GM12875 (cell line): ENCODE results near the gene CTAG2.
"Not testable (repeated sequence)": the region's sequence is repeated elsewhere in the genome, so short reads cannot be mapped to it uniquely, and the experiment has no call there.

ENCODE experiments used
- H3K4me3 ChIP-seq: one replicate; pipeline ENCODE4 v1.5.1; 2011; ENCODE audit warnings: low read depth, low read length, control low read depth
- CTCF ChIP-seq: IDR thresholded peaks from 2 replicates; pipeline ENCODE4 v1.5.1; 2011; ENCODE audit warnings: low read depth, mild to moderate bottlenecking, control low read depth, inconsistent platforms, low read length, moderate library complexity, borderline replicate concordance; ENCODE audit not compliant: insufficient read depth

The CTAG2 gene

GRCh38 chrX:154633661-154634060 is 19.7 kb downstream of the CTAG2 start:
- not testable (repeated sequence) for H3K4me3 ChIP-seq

- not testable (repeated sequence) for H3K4me3 ChIP-seq
These were observed 22.4 kb downstream of the CTAG2 start for GRCh38 chrX:154630949-154631348.

GRCh38 chrX:154628960-154629359 is 24.4 kb downstream of the CTAG2 start:
- not testable (repeated sequence) for H3K4me3 ChIP-seq

GRCh38 chrX:154620767-154621414 is 32.5 kb downstream of the CTAG2 start:
- H3K4me3 ChIP-seq, result not testable (repeated sequence)

- H3K4me3 ChIP-seq, result not testable (repeated sequence)
These were observed 34.2 kb downstream of the CTAG2 start, which contains the start of gene CTAG1B for GRCh38 chrX:154619182-154619581. TSS of gene CTAG1B (minus strand) at chrX:154619282. CDS start at chrX:154619218, 64 bp downstream.

GRCh38 chrX:154613586-154613985 is 39.8 kb downstream of the CTAG2 start:
- H3K4me3 ChIP-seq, result not testable (repeated sequence)

- H3K4me3 ChIP-seq, result not testable (repeated sequence)
These were observed 42.2 kb downstream of the CTAG2 start for GRCh38 chrX:154611146-154611545.

GRCh38 chrX:154608823-154609222 is 44.6 kb downstream of the CTAG2 start:
- H3K4me3 ChIP-seq, result not testable (repeated sequence)

- not testable (repeated sequence) for H3K4me3 ChIP-seq
These were observed 45.4 kb downstream of the CTAG2 start for GRCh38 chrX:154607976-154608375.

GRCh38 chrX:154607370-154607769 is 46.0 kb downstream of the CTAG2 start:
- TF ChIP-seq CTCF, result no peak
- H3K4me3 ChIP-seq, result no peak overlapping the region

GRCh38 chrX:154605566-154605965 is 47.8 kb downstream of the CTAG2 start:
- no peak overlapping the region for H3K4me3 ChIP-seq
- no peak for TF ChIP-seq CTCF

- no peak for TF ChIP-seq CTCF
- H3K4me3 ChIP-seq, result no peak overlapping the region
These were observed 49.6 kb downstream of the CTAG2 start for GRCh38 chrX:154603438-154604430.
